Left lung (tissue), 10 donors: Measurements from ENCODE around the gene PDGFRB. TPM values are rescaled to one million over a fixed set of nuclear protein-coding genes. Genes with fewer than 3 reads are reported as not detected.
A peak's percentile ranks its signal among the peaks of the same experiment; 100 is the strongest.

Experiments
- ATAC-seq: fragments of 200-7000 bp; cut with Tn5 transposase; one replicate; pipeline ENCODE4 v1.9.1; 2020; ENCODE audit warnings: moderate library complexity
- DNase-seq, 4 donors: peaks; one replicate each; pipeline ENCODE4 v3.0.0-alpha.2; 2013 to 2020
- H3K27ac ChIP-seq, 2 donors: fragments of 200-600 bp; sonication (generic) in 1 of 2; one replicate each; pipeline versions ENCODE4 v1.5.0 to v1.8.0; 2020 to 2021
- H3K27me3 ChIP-seq, 2 donors: fragments of 200-600 bp; sonication (generic) in 1 of 2; one replicate each; pipeline versions ENCODE4 v1.5.0 to v1.8.0; 2020 to 2021
- H3K36me3 ChIP-seq, 2 donors: fragments of 200-600 bp; sonication (generic) in 1 of 2; one replicate each; pipeline versions ENCODE4 v1.5.0 to v1.8.0; 2020 to 2021
- H3K4me1 ChIP-seq, 2 donors: fragments of 200-600 bp; one replicate each; pipeline ENCODE4 v1.8.0; 2021
- H3K4me3 ChIP-seq, 2 donors: fragments of 200-600 bp; sonication (generic) in 1 of 2; one replicate each; pipeline versions ENCODE4 v1.5.0 to v1.8.0; 2020 to 2021; ENCODE audit warnings: mild to moderate bottlenecking in 1 of 2
- H3K9me3 ChIP-seq, 2 donors: fragments of 200-600 bp; sonication (generic) in 1 of 2; one replicate each; pipeline versions ENCODE4 v1.5.0 to v1.8.0; 2020 to 2021
- intact Hi-C, 2 donors: fragments of 100-400 bp; cut with DNase I; formaldehyde crosslinking; loops; one replicate each; pipeline versions ENCODE4 v1.11.2 to v1.14.2; 2022
- polyA plus RNA-seq, 6 donors: library from polyadenylated mRNA; unstranded; fragments of 120-200 nt; gene quantifications; one replicate each; pipeline ENCODE4 v1.2.1, GENCODE V29; 2013; ENCODE audit not compliant: insufficient read length in 6 of 6
- total RNA-seq, 2 donors: library from RNA; stranded (reverse); fragmentation: NEBNext Ultra II Directional; extraction: Animal tissue kit (Norgen Biotek cat#: 25700); gene quantifications; one replicate each; pipeline ENCODE4 v1.2.1, GENCODE V29; 2021
- TF ChIP-seq, protein P1 (sequence below), 2 donors: fragments of 200-600 bp; sonication (generic) in 1 of 2; IDR thresholded peaks; one replicate each; pipeline versions ENCODE4 v1.5.0 to v1.8.0; 2021; ENCODE audit warnings: antibody characterized with exemption in 2 of 2
- donor health status: DM: no; HTN: yes; CAD: no.
- donor health status: DM: no; HTN: no; CAD: no.

The PDGFRB gene
- total and polyA plus RNA-seq, 8 donors: 129 to 227 (median 214) TPM

DNA sequence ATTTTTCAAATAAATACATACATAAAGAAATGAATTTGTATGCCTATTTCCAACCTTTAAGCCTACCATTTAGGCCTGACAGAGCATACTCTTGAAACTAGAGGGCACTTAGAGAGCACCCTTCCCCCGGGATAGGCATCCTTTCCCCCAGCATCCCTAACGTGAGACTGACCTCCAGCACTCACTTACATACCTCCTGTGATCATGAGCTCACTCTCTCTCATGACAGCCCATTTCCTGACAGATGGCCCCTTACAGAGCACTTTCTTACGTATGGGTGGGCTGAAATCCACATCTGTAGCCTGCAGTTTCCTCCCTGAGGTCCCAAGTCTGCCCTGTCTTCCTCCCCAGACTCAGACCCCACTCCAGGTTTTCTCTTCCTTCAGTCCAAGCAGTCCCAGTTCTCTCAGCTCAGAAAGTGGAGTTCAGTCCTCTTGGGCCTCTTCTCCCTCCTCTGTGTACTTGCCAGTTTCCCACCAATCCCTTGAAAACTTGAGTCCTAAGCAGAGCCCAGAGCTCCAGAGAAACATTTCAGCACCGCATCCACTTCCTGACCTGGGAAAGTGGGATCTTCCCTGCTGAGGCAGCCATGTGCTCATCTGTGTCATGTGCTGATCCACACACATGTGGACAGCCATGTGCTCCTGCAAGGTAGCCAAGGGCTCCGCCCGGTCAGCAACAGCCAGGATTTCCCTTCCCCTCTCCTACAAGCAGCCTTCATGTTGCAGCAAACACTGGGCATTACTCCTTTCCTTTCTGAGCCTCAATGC lies 8.8 kb upstream of the PDGFRB start:
- no peaks in the 10 kb centered on the region for H3K4me1 ChIP-seq

GRCh38 chr5:150163547-150164059 lies 8.0 kb upstream of the PDGFRB start:
- Histone ChIP-seq H3K4me3 (no peak overlapping the region), H3K4me1 (no peaks in the 10 kb centered on the region), H3K9me3 (no peaks in the 10 kb centered on the region), H3K27me3 (peaks cover 9 to 34% of the 10 kb centered on the region in 2 donors), H3K36me3 (no peaks in the 10 kb centered on the region), H3K27ac (no peak overlapping the region)
- TF ChIP-seq, protein P1, sequence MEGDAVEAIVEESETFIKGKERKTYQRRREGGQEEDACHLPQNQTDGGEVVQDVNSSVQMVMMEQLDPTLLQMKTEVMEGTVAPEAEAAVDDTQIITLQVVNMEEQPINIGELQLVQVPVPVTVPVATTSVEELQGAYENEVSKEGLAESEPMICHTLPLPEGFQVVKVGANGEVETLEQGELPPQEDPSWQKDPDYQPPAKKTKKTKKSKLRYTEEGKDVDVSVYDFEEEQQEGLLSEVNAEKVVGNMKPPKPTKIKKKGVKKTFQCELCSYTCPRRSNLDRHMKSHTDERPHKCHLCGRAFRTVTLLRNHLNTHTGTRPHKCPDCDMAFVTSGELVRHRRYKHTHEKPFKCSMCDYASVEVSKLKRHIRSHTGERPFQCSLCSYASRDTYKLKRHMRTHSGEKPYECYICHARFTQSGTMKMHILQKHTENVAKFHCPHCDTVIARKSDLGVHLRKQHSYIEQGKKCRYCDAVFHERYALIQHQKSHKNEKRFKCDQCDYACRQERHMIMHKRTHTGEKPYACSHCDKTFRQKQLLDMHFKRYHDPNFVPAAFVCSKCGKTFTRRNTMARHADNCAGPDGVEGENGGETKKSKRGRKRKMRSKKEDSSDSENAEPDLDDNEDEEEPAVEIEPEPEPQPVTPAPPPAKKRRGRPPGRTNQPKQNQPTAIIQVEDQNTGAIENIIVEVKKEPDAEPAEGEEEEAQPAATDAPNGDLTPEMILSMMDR (IDR thresholded peaks at IDR 0.05): no peak
- ATAC-seq (peak; percentile 8), DNase-seq (peak in 3 of 4 donors; percentile 55 to 84 (median 68))
- intact Hi-C loops: loop anchor here in 1 of 2 donors (5.0 kb wide), 1 partner anchor 54 kb away; no protein-coding TSS in a partner anchor

More for the DNA sequence above, 8.8 kb upstream of the PDGFRB start:
- ATAC-seq (no peak), DNase-seq (no peak)
- Histone ChIP-seq H3K36me3 (no peaks in the 10 kb centered on the region), H3K9me3 (no peaks in the 10 kb centered on the region), H3K27me3 (peaks cover 9 to 42% of the 10 kb centered on the region in 2 donors), H3K4me3 (no peak overlapping the region), H3K27ac (no peak overlapping the region)
- TF ChIP-seq, protein P1 (IDR thresholded peaks at IDR 0.05): no peak
- intact Hi-C loops: loop anchor here in 1 of 2 donors (5.0 kb wide), 1 partner anchor 53 kb away; no protein-coding TSS in a partner anchor

DNA sequence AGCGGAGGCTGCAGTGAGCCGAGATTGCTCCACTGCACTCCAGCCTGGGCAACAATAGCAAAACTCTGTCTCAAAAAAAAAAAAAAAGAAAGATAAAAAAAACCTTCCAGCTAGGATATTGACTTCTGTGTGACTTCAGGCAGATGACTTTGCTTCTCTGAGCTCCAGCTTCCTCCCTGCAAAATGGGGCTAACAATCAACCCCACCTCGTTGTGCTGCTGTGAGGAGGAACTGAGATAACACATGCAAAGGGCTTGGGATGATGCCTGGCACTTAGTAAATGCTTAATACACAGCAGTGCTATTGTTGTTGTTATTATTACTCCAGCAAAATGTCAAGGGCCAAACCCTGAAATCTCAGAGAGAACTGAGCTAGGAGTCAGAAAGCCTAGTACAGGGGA lies 7.4 kb upstream of the PDGFRB start:
- no peaks in the 10 kb centered on the region for H3K9me3 ChIP-seq
- DNase-seq: no peak
- no peak overlapping the region for H3K4me3 ChIP-seq
- no peaks in the 10 kb centered on the region for H3K36me3 ChIP-seq
- intact Hi-C loops: loop anchor here in 1 of 2 donors (5.0 kb wide), 1 partner anchor 54 kb away; no protein-coding TSS in a partner anchor
- no peak for ATAC-seq
- H3K27me3 ChIP-seq: peaks cover 9 to 29% of the 10 kb centered on the region in 2 donors
- no peaks in the 10 kb centered on the region for H3K4me1 ChIP-seq
- TF ChIP-seq, protein P1 (IDR thresholded peaks at IDR 0.05): no peak
- no peak overlapping the region for H3K27ac ChIP-seq

DNA sequence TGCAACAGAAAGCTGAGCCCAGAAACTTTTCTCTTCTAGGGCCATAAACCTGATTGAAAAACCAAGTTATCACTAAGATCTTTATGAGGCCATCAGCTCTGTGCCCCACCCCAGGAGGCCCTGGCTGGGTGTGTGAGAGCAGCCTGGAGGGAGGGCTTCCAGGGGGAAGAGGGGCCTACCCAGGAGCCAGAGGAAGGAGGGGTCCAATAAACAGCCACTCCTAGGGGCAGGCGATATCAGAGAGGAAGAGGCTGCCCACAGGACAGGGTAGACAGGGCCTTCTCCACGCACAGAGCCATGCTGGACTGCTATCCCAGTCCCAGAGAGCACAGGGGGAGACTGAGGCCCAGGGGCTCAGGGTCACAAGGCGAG lies 6.5 kb upstream of the PDGFRB start:
- H3K9me3 ChIP-seq: no peaks in the 10 kb centered on the region
- DNase-seq: no peak
- no peak for ATAC-seq
- H3K27me3 ChIP-seq: peaks cover 6 to 24% of the 10 kb centered on the region in 2 donors
- H3K4me1 ChIP-seq: peaks cover 0 to 2% of the 10 kb centered on the region in 2 donors
- intact Hi-C loops: loop anchor here in 1 of 2 donors (5.0 kb wide), 1 partner anchor 55 kb away; no protein-coding TSS in a partner anchor
- no peak overlapping the region for H3K27ac ChIP-seq
- no peaks in the 10 kb centered on the region for H3K36me3 ChIP-seq
- TF ChIP-seq, protein P1 (IDR thresholded peaks at IDR 0.05): no peak
- no peak overlapping the region for H3K4me3 ChIP-seq
